Measurements from ENCODE around the gene MISP.

Gene MISP

GRCh38 chr19:718991-719512 is 31.9 kb upstream of the MISP start:
- TF ChIP-seq CTCF (IDR thresholded peaks at IDR 0.05; ENCODE audit: control insufficient read depth, extremely low read depth, insufficient read depth), result no peak
- DNase-seq (ENCODE audit: low read depth), result no peak
- no peak overlapping the region for H3K4me3 ChIP-seq (ENCODE audit: low read depth, low read length)

- no peak for TF ChIP-seq CTCF (IDR thresholded peaks at IDR 0.05; ENCODE audit: control insufficient read depth, extremely low read depth, insufficient read depth)
- no peak for DNase-seq (ENCODE audit: low read depth)
- no peak overlapping the region for H3K4me3 ChIP-seq (ENCODE audit: low read depth, low read length)
Measured at GRCh38 chr19:719636-720344, 31.1 kb upstream of the MISP start.

DNA sequence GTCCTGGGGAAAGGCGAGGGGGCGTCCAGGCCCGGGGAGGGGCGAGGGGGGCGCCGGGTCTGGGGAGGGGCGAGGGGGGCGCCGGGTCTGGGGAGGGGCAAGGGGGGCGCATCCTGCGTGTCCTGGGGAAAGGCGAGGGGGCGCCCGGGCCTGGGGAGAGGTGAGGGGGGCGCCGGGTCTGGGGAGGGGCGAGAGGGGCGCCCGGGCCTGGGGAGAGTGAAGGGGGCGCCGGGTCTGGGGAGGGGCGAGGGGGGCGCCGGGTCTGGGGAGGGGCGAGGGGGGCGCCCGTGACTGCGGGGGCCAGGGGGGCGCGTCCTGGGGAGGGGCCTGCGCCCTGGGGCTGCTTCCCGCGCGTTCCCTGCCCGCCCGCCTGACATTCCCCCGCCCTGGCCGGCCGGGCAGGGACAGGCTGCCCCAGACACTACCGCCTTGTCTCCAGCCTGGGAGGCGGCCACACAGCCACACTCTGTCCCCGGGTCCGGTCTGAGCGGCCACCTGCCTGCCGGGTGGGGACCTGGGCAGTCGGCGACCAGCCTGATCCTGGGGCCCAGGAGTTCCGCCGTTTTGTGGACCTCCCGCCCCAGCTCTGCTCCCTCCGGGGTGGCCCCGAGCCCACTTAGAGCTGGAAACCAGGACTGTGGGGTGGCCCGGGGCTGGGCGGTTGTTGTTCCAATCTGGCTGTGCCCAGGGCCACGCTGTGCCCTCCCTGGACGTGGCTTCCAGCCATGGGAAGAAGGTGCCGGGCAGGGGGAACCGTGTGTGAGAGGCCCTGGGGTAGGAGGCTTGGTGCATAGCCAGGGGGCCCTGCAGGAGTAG is 30.4 kb upstream of the MISP start:
- TF ChIP-seq CTCF (IDR thresholded peaks at IDR 0.05; ENCODE audit: control insufficient read depth, extremely low read depth, insufficient read depth), result no peak
- no peak for DNase-seq (ENCODE audit: low read depth)
- H3K4me3 ChIP-seq (ENCODE audit: low read depth, low read length), result no peak overlapping the region

DNA sequence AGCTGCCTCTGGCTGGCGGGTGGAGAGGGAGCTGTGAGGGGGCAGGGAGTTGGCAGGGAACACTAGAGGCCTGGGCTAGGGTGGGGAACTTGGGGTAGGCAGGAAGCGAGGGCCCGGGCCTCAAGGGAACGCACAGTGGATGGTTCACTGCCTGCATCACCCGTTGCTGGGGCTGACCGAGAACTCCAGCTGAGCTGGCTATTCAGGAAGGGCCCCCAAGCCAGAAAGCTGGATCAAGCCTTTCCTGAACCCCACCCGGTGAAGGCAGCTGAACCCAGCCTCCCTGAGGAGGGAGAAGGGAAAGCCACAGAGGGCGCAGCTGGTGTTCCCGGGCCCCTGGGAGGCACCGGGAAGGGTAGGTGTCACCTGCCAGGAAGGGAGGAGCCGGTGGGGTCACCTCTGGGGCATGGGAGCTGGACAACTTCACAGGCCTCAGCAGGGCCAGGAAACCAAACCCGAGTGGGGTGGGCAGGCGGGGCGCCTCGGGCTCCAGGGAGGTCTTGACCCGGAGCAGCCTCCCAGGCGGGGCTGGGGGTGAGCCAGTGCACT is 28.3 kb upstream of the MISP start:
- no peak for TF ChIP-seq CTCF (IDR thresholded peaks at IDR 0.05; ENCODE audit: control insufficient read depth, extremely low read depth, insufficient read depth)
- no peak for DNase-seq (ENCODE audit: low read depth)
- H3K4me3 ChIP-seq (ENCODE audit: low read depth, low read length), result no peak overlapping the region

GRCh38 chr19:723247-723646 is 27.7 kb upstream of the MISP start:
- no peak for DNase-seq (ENCODE audit: low read depth)
- TF ChIP-seq CTCF (IDR thresholded peaks at IDR 0.05; ENCODE audit: control insufficient read depth, extremely low read depth, insufficient read depth), result no peak
- no peak overlapping the region for H3K4me3 ChIP-seq (ENCODE audit: low read depth, low read length)

DNA sequence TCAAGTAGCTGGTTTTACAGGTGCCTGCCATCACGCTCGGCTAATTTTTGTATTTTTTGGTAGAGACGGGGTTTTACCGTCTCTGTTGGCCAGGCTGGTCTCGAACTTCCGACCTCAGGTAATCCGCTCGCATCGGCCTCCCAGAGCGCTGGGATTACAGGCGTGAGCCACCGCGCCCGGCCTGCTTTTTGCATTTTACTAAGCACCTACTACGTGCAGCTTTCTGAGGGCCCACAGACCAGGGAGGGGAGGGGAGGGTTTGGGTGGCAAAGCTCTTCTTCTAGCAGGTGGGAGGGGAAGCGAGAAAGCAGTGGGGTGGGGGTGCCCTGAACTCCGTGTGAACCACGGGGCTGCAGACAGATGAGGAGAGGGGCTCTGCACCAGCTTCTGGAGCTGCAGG is 27.2 kb upstream of the MISP start:
- H3K4me3 ChIP-seq (ENCODE audit: low read depth, low read length), result no peak overlapping the region
- DNase-seq (ENCODE audit: low read depth), result no peak
- TF ChIP-seq CTCF (IDR thresholded peaks at IDR 0.05; ENCODE audit: control insufficient read depth, extremely low read depth, insufficient read depth), result no peak
